Adrenal gland (tissue), 12 donors: Measurements from ENCODE around the gene KMT2E. TPM values are rescaled to one million over a fixed set of nuclear protein-coding genes. Genes with fewer than 3 reads are reported as not detected.

Source experiments
- DNase-seq, 7 donors: peaks; one replicate each; pipeline ENCODE4 v3.0.0-alpha.2; 2019 to 2020
- H3K27ac ChIP-seq, 5 donors: fragments of 200-600 bp; sonication (generic) in 4 of 5; 1 replicate in 3 of 5; 2 replicates in 2 of 5; pipeline versions ENCODE4 v1.5.1 to v1.8.0; 2016 to 2020; ENCODE audit warnings: mild to moderate bottlenecking in 1 of 5
- H3K27me3 ChIP-seq: fragments of 200-600 bp; 2 replicates; pipeline ENCODE4 v1.8.0; 2021
- H3K36me3 ChIP-seq, 2 donors: fragments of 200-600 bp; replicated peaks in 1 of 2; 1 replicate in 1 of 2; 2 replicates in 1 of 2; pipeline versions ENCODE4 v1.5.1 to v1.8.0; 2018 to 2022
- H3K4me1 ChIP-seq, 2 donors: fragments of 200-600 bp; replicated peaks in 1 of 2; 1 replicate in 1 of 2; 2 replicates in 1 of 2; pipeline versions ENCODE4 v1.5.1 to v1.8.0; 2018 to 2021
- H3K4me3 ChIP-seq, 4 donors: fragments of 200-600 bp; sonication (generic) in 3 of 4; one replicate each; pipeline ENCODE4 v1.5.1; 2016 to 2018
- H3K9me3 ChIP-seq, 3 donors: fragments of 200-600 bp; sonication (generic) in 1 of 3; replicated peaks in 1 of 3; 1 replicate in 2 of 3; 2 replicates in 1 of 3; pipeline versions ENCODE4 v1.5.1 to v1.8.0; 2016 to 2021
- CTCF ChIP-seq, 6 experiments: fragments of 450-650 bp in 4 of 6; fragments of 200-600 bp in 2 of 6; sonication (generic) in 1 of 6; IDR thresholded peaks; 1 replicate in 5 of 6; 2 replicates in 1 of 6; pipeline versions ENCODE4 v1.5.1 to v1.8.0; 2016 to 2021; ENCODE audit warnings: antibody characterized with exemption in 6 of 6, mild to moderate bottlenecking in 2 of 6, moderate library complexity in 1 of 6
- POLR2A ChIP-seq, 2 donors: fragments of 450-650 bp; IDR thresholded peaks; one replicate each; pipeline ENCODE4 v1.6.1; 2017; ENCODE audit warnings: antibody characterized with exemption in 2 of 2, mild to moderate bottlenecking in 2 of 2, moderate library complexity in 1 of 2
- WGBS, 4 donors: extraction: QIAGEN DNeasy Blood & Tissue Kit in 2 of 4; methylation state at CpG; one replicate each; pipeline versions ENCODE4 v1.1.5 to v1.1.7; 2013 to 2017; 5-methylcytosine and 5-hydroxymethylcytosine counted together
- intact Hi-C, 2 donors: fragments of 100-400 bp; cut with DNase I; formaldehyde crosslinking; loops; one replicate each; pipeline versions ENCODE4 v1.14.1 to v1.15.0; 2022 to 2023
- polyA plus RNA-seq, 3 donors: library from polyadenylated mRNA; stranded (reverse); fragments of 200-250 nt in 2 of 3; fragments of 350-450 nt in 1 of 3; fragmentation: Illumina TruSeq in 1 of 3; extraction: RNeasy Lipid Tissue Mini Kit (QIAGEN cat#74804) in 1 of 3; gene quantifications; one replicate each; pipeline ENCODE4 v1.2.3, GENCODE V29; 2013 to 2014
- total RNA-seq, 9 donors: library from RNA; depleted of rRNA in 4 of 9; stranded (reverse); fragments of >200 nt in 4 of 9; fragments of 120-200 nt in 1 of 9; fragmentation: NEBNext Ultra II Directional in 1 of 9; extraction: Animal tissue kit (Norgen Biotek cat#: 25700) in 1 of 9; gene quantifications; one replicate each; pipeline versions ENCODE4 v1.1.0 to v1.2.4, GENCODE V29; 2013 to 2023
- donor health status: healthy with polysubstance abuse.
- donor health status: Bipolar disorder and iron deficiency.
- donor health status: DM: yes; HTN: yes; CAD: no.
- donor health status: DM: no; HTN: no; CAD: no.
- donor health status: DM: no; HTN: no; CAD: no.
- donor health status: DM: yes; HTN: yes; CAD: no.

The KMT2E gene
- total and polyA plus RNA-seq, 12 donors: 14.4 to 98.0 (median 48.4) TPM

- H3K4me3 ChIP-seq: no peak overlapping the region
- peak overlapping the region in 1 of 5 donors; percentile 0 for H3K27ac ChIP-seq
- H3K27me3 ChIP-seq: no peaks in the 10 kb centered on the region
- H3K36me3 ChIP-seq: peaks cover 0 to 7% of the 10 kb centered on the region in 2 donors
- H3K4me1 ChIP-seq: peaks cover 8 to 19% of the 10 kb centered on the region in 2 donors
- intact Hi-C loops: loop anchor here in 1 of 2 donors (10.0 kb wide), 1 partner anchor 203 kb away; no protein-coding TSS in a partner anchor
- peak in 6 of 7 donors; percentile 35 to 62 (median 53) for DNase-seq
- H3K9me3 ChIP-seq: no peaks in the 10 kb centered on the region
- no peak for TF ChIP-seq POLR2A (IDR thresholded peaks at IDR 0.05)
- no peak for TF ChIP-seq CTCF (IDR thresholded peaks at IDR 0.05)
- 63 to 75% (median 68%) methylated on average over 5 to 7 of the region's 7 CpGs for WGBS, 4 donors
Measured at GRCh38 chr7:105131890-105132289, 117.9 kb downstream of the KMT2E start.

GRCh38 chr7:105132335-105132734 is 118.3 kb downstream of the KMT2E start:
- H3K36me3 ChIP-seq: peaks cover 0 to 7% of the 10 kb centered on the region in 2 donors

GRCh38 chr7:105132835-105133234 is 118.8 kb downstream of the KMT2E start:
- Histone ChIP-seq H3K27me3 (no peaks in the 10 kb centered on the region), H3K4me1 (peaks cover 8 to 19% of the 10 kb centered on the region in 2 donors), H3K9me3 (no peaks in the 10 kb centered on the region), H3K4me3 (no peak overlapping the region), H3K36me3 (peaks cover 0 to 7% of the 10 kb centered on the region in 2 donors), H3K27ac (no peak overlapping the region)
- intact Hi-C loops: loop anchor here in 1 of 2 donors (10.0 kb wide), 1 partner anchor 202 kb away; no protein-coding TSS in a partner anchor
- 92 to 95% (median 94%) methylated on average over 10 of the region's 10 CpGs for WGBS, 4 donors
- no peak for DNase-seq
- TF ChIP-seq POLR2A (IDR thresholded peaks at IDR 0.05): no peak
- no peak for TF ChIP-seq CTCF (IDR thresholded peaks at IDR 0.05)

More at GRCh38 chr7:105132335-105132734, 118.3 kb downstream of the KMT2E start:
- WGBS, 4 donors: 84 to 97% (median 91%) methylated on average over 4 to 5 of the region's 5 CpGs
- TF ChIP-seq CTCF (IDR thresholded peaks at IDR 0.05) (no peak), POLR2A (IDR thresholded peaks at IDR 0.05) (no peak)
- intact Hi-C loops: loop anchor here in 1 of 2 donors (10.0 kb wide), 1 partner anchor 202 kb away; no protein-coding TSS in a partner anchor
- Histone ChIP-seq H3K27ac (peak overlapping the region in 1 of 5 donors; percentile 0), H3K4me3 (no peak overlapping the region), H3K9me3 (no peaks in the 10 kb centered on the region), H3K27me3 (no peaks in the 10 kb centered on the region), H3K4me1 (peaks cover 8 to 19% of the 10 kb centered on the region in 2 donors)
- DNase-seq: no peak

- Histone ChIP-seq H3K36me3 (peaks cover 0 to 7% of the 10 kb centered on the region in 2 donors), H3K4me1 (peaks cover 8 to 19% of the 10 kb centered on the region in 2 donors), H3K9me3 (no peaks in the 10 kb centered on the region), H3K27ac (no peak overlapping the region), H3K4me3 (no peak overlapping the region), H3K27me3 (no peaks in the 10 kb centered on the region)
- no peak for DNase-seq
- intact Hi-C loops: loop anchor here in 1 of 2 donors (10.0 kb wide), 1 partner anchor 201 kb away; no protein-coding TSS in a partner anchor
- no peak for TF ChIP-seq CTCF (IDR thresholded peaks at IDR 0.05)
- TF ChIP-seq POLR2A (IDR thresholded peaks at IDR 0.05): no peak
- WGBS, 4 donors: 90 to 93% (median 92%) methylated on average over 7 of the region's 7 CpGs
Measured at GRCh38 chr7:105133358-105133757, 119.4 kb downstream of the KMT2E start.
